GM23248 (cell line): ENCODE results near the gene POU4F2.

Source experiments
- EZH2 ChIP-seq: fragments of 200-600 bp; sonication (generic); IDR thresholded peaks from 2 replicates; pipeline ENCODE4 v1.6.1; 2018; ENCODE audit warnings: antibody characterized with exemption, mild to moderate bottlenecking; ENCODE audit not compliant: insufficient read depth, poor library complexity, severe bottlenecking
- EZH2phosphoT487 ChIP-seq: fragments of 200-600 bp; sonication (generic); IDR thresholded peaks from 2 replicates; pipeline ENCODE4 v1.6.1; 2018; ENCODE audit warnings: antibody characterized with exemption, moderate library complexity, mild to moderate bottlenecking, low read depth; ENCODE audit not compliant: insufficient read depth

GRCh38 chr4:146647615-146648460, 9.1 kb downstream of the POU4F2 start:
- TF ChIP-seq EZH2: peak; percentile 61
- no peak for TF ChIP-seq EZH2phosphoT487
